K562 (cell line): ENCODE measurements around the gene HOXA10. TPM values are rescaled to one million over a fixed set of nuclear protein-coding genes. Genes with fewer than 3 reads are reported as not detected.

Experiments
- ATAC-seq: fragments of 200-7000 bp; cut with Tn5 transposase; 3 replicates; pipeline ENCODE4 v1.9.1; 2020; ENCODE audit warnings: moderate library complexity
- BruUV-seq: library from RNA; stranded (reverse); fragments of 400-500 nt; replicated peaks from 2 replicates; lab custom pipeline; 2021; lab: Mats Ljungman, UMichigan
- CTCF ChIA-PET: fragments of 300-600 bp; formaldehyde crosslinking; extraction: SDS; loops from one replicate; lab custom pipeline; 2021; ENCODE audit warnings: low intra/inter-chr PET ratio; lab: Yijun Ruan, JAX
- POLR2A ChIA-PET: fragments of 300-600, 350-650 bp; sonication (Branson Sonifier 250); formaldehyde crosslinking; extraction: SDS; loops from one replicate; lab custom pipeline; 2021; ENCODE audit warnings: antibody characterized with exemption, inconsistent platforms; lab: Yijun Ruan, JAX
- DNase-seq, 4 experiments: peaks; one replicate each; pipeline versions ENCODE4 v3.0.0 to v3.0.0-alpha.2; 2011 to 2018; ENCODE audit warnings: low spot score in 3 of 4, mixed read lengths in 3 of 4; ENCODE audit errors: extremely low read depth in 1 of 4
- FAIRE-seq: peaks from 2 replicates; lab custom pipeline; 2011; peaks lifted over from hg19 to GRCh38; lab: Jason Lieb, UNC
- H2AFZ ChIP-seq: 2 replicates; pipeline ENCODE4 v1.6.0; 2011; ENCODE audit warnings: low read depth, low read length, control low read depth, inconsistent platforms
- H3K27ac ChIP-seq: fragments of 200-600 bp; 3 replicates; pipeline ENCODE4 v1.8.0; 2011; ENCODE audit warnings: low read depth, mild to moderate bottlenecking, control low read depth, inconsistent platforms, low read length, moderate library complexity, mixed read lengths; ENCODE audit errors: extremely low read depth
- H3K27me3 ChIP-seq, 2 experiments: fragments of 300-600 bp in 1 of 2; 2 replicates in 1 of 2; 3 replicates in 1 of 2; pipeline versions ENCODE4 v1.6.0 to v1.8.0; 2011; ENCODE audit warnings: inconsistent platforms in 2 of 2, low read length in 2 of 2, mild to moderate bottlenecking in 1 of 2, mixed read lengths in 1 of 2, moderate library complexity in 1 of 2; ENCODE audit not compliant: control insufficient read depth in 2 of 2, insufficient read depth in 2 of 2
- H3K36me3 ChIP-seq: fragments of 300-600 bp; 3 replicates; pipeline ENCODE4 v1.8.0; 2011; ENCODE audit warnings: mild to moderate bottlenecking, low read length, inconsistent platforms; ENCODE audit not compliant: control insufficient read depth, insufficient read depth
- H3K4me1 ChIP-seq, 2 experiments: fragments of 200-600 bp in 1 of 2; replicated peaks in 1 of 2; 2 replicates in 1 of 2; 3 replicates in 1 of 2; pipeline versions ENCODE4 v1.5.1 to v1.8.0; 2011; ENCODE audit warnings: inconsistent platforms in 2 of 2, low read length in 2 of 2, mild to moderate bottlenecking in 1 of 2, mixed read lengths in 1 of 2, moderate library complexity in 1 of 2; ENCODE audit not compliant: control insufficient read depth in 2 of 2, insufficient read depth in 2 of 2
- H3K4me2 ChIP-seq: 2 replicates; pipeline ENCODE4 v1.6.1; 2011; ENCODE audit warnings: low read length, control low read depth, inconsistent platforms, mixed read lengths; ENCODE audit not compliant: insufficient read depth
- H3K4me3 ChIP-seq: fragments of 200-600 bp; sonication (generic), shearing (Covaris generic); 2 replicates; pipeline ENCODE4 v1.5.1; 2016; ENCODE audit warnings: control low read depth, inconsistent platforms
- H3K79me2 ChIP-seq: fragments of 200-600 bp; 3 replicates; pipeline ENCODE4 v1.8.0; 2011; ENCODE audit warnings: low read length, inconsistent platforms; ENCODE audit not compliant: control insufficient read depth, insufficient read depth
- H3K9ac ChIP-seq, 2 experiments: 2 replicates each; pipeline versions ENCODE4 v1.6.0 to v1.6.1; 2011; ENCODE audit warnings: low read depth in 2 of 2, low read length in 2 of 2, control low read depth in 1 of 2, inconsistent platforms in 1 of 2, mild to moderate bottlenecking in 1 of 2, mixed read lengths in 1 of 2; ENCODE audit not compliant: insufficient read depth in 1 of 2
- H3K9me1 ChIP-seq: one replicate; pipeline ENCODE4 v1.6.0; 2011; ENCODE audit warnings: inconsistent platforms, mild to moderate bottlenecking, low read length, moderate library complexity; ENCODE audit not compliant: control insufficient read depth, insufficient read depth
- H3K9me3 ChIP-seq: replicated peaks from 2 replicates; pipeline ENCODE4 v1.5.1; 2011; ENCODE audit warnings: low read depth, low read length, inconsistent platforms; ENCODE audit not compliant: control insufficient read depth, insufficient read depth
- H4K20me1 ChIP-seq: replicated peaks from 2 replicates; pipeline ENCODE4 v1.6.1; 2011; ENCODE audit warnings: low read length, inconsistent platforms, mixed read lengths; ENCODE audit not compliant: control insufficient read depth, insufficient read depth
- CLOCK ChIP-seq: fragments of 250-450 bp; sonication (Bioruptor Pico); IDR thresholded peaks from 2 replicates; pipeline ENCODE4 v1.4.0; 2020; ENCODE audit warnings: mild to moderate bottlenecking, moderate library complexity, borderline replicate concordance
- E2F8 ChIP-seq: fragments of 450-650 bp; IDR thresholded peaks from 2 replicates; pipeline ENCODE4 v1.7.1; 2018; ENCODE audit warnings: mild to moderate bottlenecking, low read depth; ENCODE audit not compliant: partially characterized antibody
- MXI1 ChIP-seq: IDR thresholded peaks from 2 replicates; pipeline ENCODE4 v1.6.1; 2011; ENCODE audit warnings: low read depth, mild to moderate bottlenecking, improper control_type of control experiment, low read length
- MYNN ChIP-seq, 2 experiments: sonication (generic); formaldehyde crosslinking in 1 of 2; IDR thresholded peaks; 2 replicates each; pipeline versions ENCODE4 v1.5.0 to v1.6.1; 2016 to 2020; ENCODE audit warnings: antibody characterized with exemption in 1 of 2, missing genetic modification reagents in 1 of 2
- SIN3A ChIP-seq, 2 experiments: fragments of 150-350 bp in 1 of 2; IDR thresholded peaks; 2 replicates each; pipeline ENCODE4 v1.6.1; 2011 to 2016; ENCODE audit warnings: borderline replicate concordance in 2 of 2, low read depth in 2 of 2, low read length in 2 of 2, mild to moderate bottlenecking in 2 of 2, moderate library complexity in 2 of 2; ENCODE audit not compliant: control insufficient read depth in 1 of 2
- SRSF9 ChIP-seq: fragments of 200-400 bp; formaldehyde crosslinking; IDR thresholded peaks from 2 replicates; pipeline ENCODE4 v1.6.1; 2017; ENCODE audit warnings: low read depth, low read length, borderline replicate concordance
- TCF7L2 ChIP-seq: fragments of 150-350 bp; IDR thresholded peaks from 2 replicates; pipeline ENCODE4 v1.6.1; 2016; ENCODE audit warnings: low read depth, mild to moderate bottlenecking, low read length, moderate library complexity
- WGBS: fragments of 100-300 bp; shearing (Covaris generic); methylation state at CpG from one replicate; pipeline ENCODE4 v1.1.6; 2016; ENCODE audit warnings: low coverage, mixed read lengths; ENCODE audit not compliant: insufficient coverage; ENCODE audit errors: missing lambda C conversion rate; 5-methylcytosine and 5-hydroxymethylcytosine counted together
- in situ Hi-C: fragments of 300-500 bp; cut with MboI; formaldehyde crosslinking; loops from 4 replicates; pipeline ENCODE4 v1.15.0; 2018; ENCODE audit warnings: inconsistent platforms, mixed read lengths
- intact Hi-C: fragments of 100-400 bp; cut with micrococcal nuclease; formaldehyde crosslinking; loops from 2 replicates; pipeline ENCODE4 v1.14.2; 2022
- microRNA counts: library from miRNA; unstranded; fragments of <30 nt; microRNA quantifications from one replicate; lab custom pipeline; 2016
- microRNA-seq: library from miRNA; unstranded; fragments of <30 nt; microRNA quantifications from one replicate; pipeline ENCODE4, GENCODE V29; 2018; ENCODE audit warnings: borderline microRNAs expressed
- polyA plus RNA-seq, 8 experiments: library from polyadenylated mRNA; depleted of rRNA in 4 of 8; stranded (reverse) in 5 of 8; unstranded in 3 of 8; fragments of >200 nt; fragmentation: Nextera tagmentation in 2 of 8; fragmentation: Illumina TruSeq in 1 of 8; extraction: Ambion mirVana in 2 of 8; extraction: Trizol in 1 of 8; gene quantifications; 2 replicates each; pipeline versions ENCODE4 v1.2.1 to v1.2.3, GENCODE V29; 2011 to 2014; ENCODE audit warnings: inconsistent platforms in 1 of 8, missing spikeins in 1 of 8
- small RNA-seq: library from RNA; depleted of rRNA; stranded (forward); fragments of <200 nt; gene quantifications from one replicate; pipeline ENCODE3, GENCODE V24; 2014
- total RNA-seq, 7 experiments: library from RNA; depleted of rRNA in 6 of 7; stranded (reverse); fragments of >200 nt in 6 of 7; fragmentation: Illumina TruSeq in 2 of 7; extraction: Trizol in 2 of 7; gene quantifications; 2 replicates each; pipeline versions ENCODE4 v1.2.1 to v1.2.3, GENCODE V29; 2011 to 2021; ENCODE audit warnings: low replicate concordance in 1 of 7

The HOXA10 gene
- total and polyA plus RNA-seq, 9 of the 15 experiments (the other 6 are each of a cell fraction or from before 2014, with no cell fraction given): not detected

- H3K79me2 ChIP-seq: no peaks in the 10 kb centered on the region
- in situ Hi-C loops: no loop called here
Measured at GRCh38 chr7:27121684-27122076, 52.4 kb downstream of the HOXA10 start.

More at GRCh38 chr7:27121684-27122076, 52.4 kb downstream of the HOXA10 start:
- TF ChIP-seq MYNN (IDR thresholded peaks at IDR 0.05): no peak
- no peak for TF ChIP-seq MYNN (CRISPR knock-in tag; IDR thresholded peaks at IDR 0.05)
- no peak for TF ChIP-seq E2F8
- TF ChIP-seq CLOCK (CRISPR knock-in tag): no peak
- no peak for TF ChIP-seq SIN3A (IDR thresholded peaks at IDR 0.05; ENCODE audit: borderline replicate concordance in 2 of 2, control insufficient read depth in 1 of 2, low read depth in 2 of 2, low read length in 2 of 2)
- TF ChIP-seq TCF7L2: no peak
- no peak for TF ChIP-seq MXI1
- TF ChIP-seq SRSF9: no peak
- Histone ChIP-seq H3K4me3 (no peak overlapping the region), H3K9me3 (no peaks in the 10 kb centered on the region), H3K9ac (no peak overlapping the region), H3K9me1 (no peaks in the 10 kb centered on the region), H4K20me1 (no peaks in the 10 kb centered on the region; the same call in 1 of the 2 replicates), H3K4me2 (no peak overlapping the region), H3K36me3 (no peaks in the 10 kb centered on the region), H3K4me1 (no peaks in the 10 kb centered on the region), H3K27ac (no peak overlapping the region), H2AFZ (no peak overlapping the region), H3K27me3 (peaks cover 30 to 71% of the 10 kb centered on the region in 2 experiments)
- ChIA-PET POLR2A (interaction anchor here (1.1 kb wide), 1 partner anchor 17 kb away, joined by 3 read pairs; no protein-coding TSS in a partner anchor), CTCF (no interaction called here)
- intact Hi-C loops: no loop called here
- no peak for DNase-seq
- no TSS peak for BruUV-seq
- WGBS: 6% methylated on average over 4 of the region's 7 CpGs
- FAIRE-seq: no peak
- ATAC-seq: no peak

MicroRNAs encoded within 50 kb of the gene (microRNA counts, 767-probe panel; counts per million panel counts)
- not detected for microRNA hsa-miR-196b-5p (lab: Ali Mortazavi, UCI)

Small RNA genes within 50 kb of the gene (microRNA-seq; reads per million reads assigned to microRNA genes)
- gene MIR196B: not detected

Small RNA genes within 50 kb of the gene (small RNA-seq; reads per million reads assigned to genes)
- gene AC004080.5: not detected
- gene RF02140: not detected
- not detected for gene RF02141

Other genes with a start within 250 kb of the HOXA10 start
Only the 7 nearest of the 11 such genes appear.
- not detected in 2 replicates for gene HOXA5, start 30.6 kb downstream of the HOXA10 start, total RNA-seq (2014; rRNA removed)
- gene HOXA5, start 30.6 kb downstream of the HOXA10 start, total RNA-seq (2014; rRNA removed; fragmentation: Illumina TruSeq; extraction: Trizol): not detected in 2 replicates
- gene HOXA5, start 30.6 kb downstream of the HOXA10 start, total RNA-seq (2015; rRNA removed; fragmentation: Illumina TruSeq; extraction: Trizol): not detected in 2 replicates
- not detected in 2 replicates for gene HOXA5, start 30.6 kb downstream of the HOXA10 start, total RNA-seq (2021)
- gene HOXA5, start 30.6 kb downstream of the HOXA10 start, polyA plus RNA-seq (2011; rRNA removed): 0.13 TPM in 1 of 2 replicates, not detected in the other
- not detected in 2 replicates for gene HOXA5, start 30.6 kb downstream of the HOXA10 start, polyA plus RNA-seq (2014; fragmentation: Illumina TruSeq; extraction: Trizol)
- gene HOXA5, start 30.6 kb downstream of the HOXA10 start, polyA plus RNA-seq (2014; fragmentation: Nextera tagmentation; extraction: Ambion mirVana): not detected
- gene HOXA5, start 30.6 kb downstream of the HOXA10 start, polyA plus RNA-seq (2014; rRNA removed): not detected in 2 replicates
- gene HOXA6, start 26.5 kb downstream of the HOXA10 start, total RNA-seq (2014; rRNA removed): not detected in 2 replicates
- not detected in 2 replicates for gene HOXA6, start 26.5 kb downstream of the HOXA10 start, total RNA-seq (2014; rRNA removed; fragmentation: Illumina TruSeq; extraction: Trizol)
- not detected in 2 replicates for gene HOXA6, start 26.5 kb downstream of the HOXA10 start, total RNA-seq (2015; rRNA removed; fragmentation: Illumina TruSeq; extraction: Trizol)
- not detected in 2 replicates for gene HOXA6, start 26.5 kb downstream of the HOXA10 start, total RNA-seq (2021)
- not detected in 2 replicates for gene HOXA6, start 26.5 kb downstream of the HOXA10 start, polyA plus RNA-seq (2011; rRNA removed)
- gene HOXA6, start 26.5 kb downstream of the HOXA10 start, polyA plus RNA-seq (2014; fragmentation: Illumina TruSeq; extraction: Trizol): not detected in 2 replicates
- not detected for gene HOXA6, start 26.5 kb downstream of the HOXA10 start, polyA plus RNA-seq (2014; fragmentation: Nextera tagmentation; extraction: Ambion mirVana)
- not detected in 2 replicates for gene HOXA6, start 26.5 kb downstream of the HOXA10 start, polyA plus RNA-seq (2014; rRNA removed)
- not detected in 2 replicates for gene HOXA3, start 21.7 kb downstream of the HOXA10 start, total RNA-seq (2014; rRNA removed)
- not detected in 2 replicates for gene HOXA3, start 21.7 kb downstream of the HOXA10 start, total RNA-seq (2014; rRNA removed; fragmentation: Illumina TruSeq; extraction: Trizol)
- not detected in 2 replicates for gene HOXA3, start 21.7 kb downstream of the HOXA10 start, total RNA-seq (2015; rRNA removed; fragmentation: Illumina TruSeq; extraction: Trizol)
- gene HOXA3, start 21.7 kb downstream of the HOXA10 start, total RNA-seq (2021): 0.04 and 0.18 TPM in 2 replicates
- 0.13 TPM in 1 of 2 replicates, not detected in the other for gene HOXA3, start 21.7 kb downstream of the HOXA10 start, polyA plus RNA-seq (2011; rRNA removed)
- gene HOXA3, start 21.7 kb downstream of the HOXA10 start, polyA plus RNA-seq (2014; fragmentation: Illumina TruSeq; extraction: Trizol): not detected in 2 replicates
- gene HOXA3, start 21.7 kb downstream of the HOXA10 start, polyA plus RNA-seq (2014; fragmentation: Nextera tagmentation; extraction: Ambion mirVana): not detected
- gene HOXA3, start 21.7 kb downstream of the HOXA10 start, polyA plus RNA-seq (2014; rRNA removed): not detected in 2 replicates
- not detected in 2 replicates for gene HOXA7, start 17.6 kb downstream of the HOXA10 start, total RNA-seq (2014; rRNA removed)
- not detected in 2 replicates for gene HOXA7, start 17.6 kb downstream of the HOXA10 start, total RNA-seq (2014; rRNA removed; fragmentation: Illumina TruSeq; extraction: Trizol)
- not detected in 2 replicates for gene HOXA7, start 17.6 kb downstream of the HOXA10 start, total RNA-seq (2015; rRNA removed; fragmentation: Illumina TruSeq; extraction: Trizol)
- gene HOXA7, start 17.6 kb downstream of the HOXA10 start, total RNA-seq (2021): not detected in 2 replicates
- not detected in 2 replicates for gene HOXA7, start 17.6 kb downstream of the HOXA10 start, polyA plus RNA-seq (2011; rRNA removed)
- not detected in 2 replicates for gene HOXA7, start 17.6 kb downstream of the HOXA10 start, polyA plus RNA-seq (2014; fragmentation: Illumina TruSeq; extraction: Trizol)
- not detected for gene HOXA7, start 17.6 kb downstream of the HOXA10 start, polyA plus RNA-seq (2014; fragmentation: Nextera tagmentation; extraction: Ambion mirVana)
- gene HOXA7, start 17.6 kb downstream of the HOXA10 start, polyA plus RNA-seq (2014; rRNA removed): not detected in 2 replicates
- not detected in 2 replicates for gene HOXA9, start 8.8 kb downstream of the HOXA10 start, total RNA-seq (2014; rRNA removed)
- not detected in 2 replicates for gene HOXA9, start 8.8 kb downstream of the HOXA10 start, total RNA-seq (2014; rRNA removed; fragmentation: Illumina TruSeq; extraction: Trizol)
- not detected in 2 replicates for gene HOXA9, start 8.8 kb downstream of the HOXA10 start, total RNA-seq (2015; rRNA removed; fragmentation: Illumina TruSeq; extraction: Trizol)
- not detected in 2 replicates for gene HOXA9, start 8.8 kb downstream of the HOXA10 start, total RNA-seq (2021)
- not detected in 2 replicates for gene HOXA9, start 8.8 kb downstream of the HOXA10 start, polyA plus RNA-seq (2011; rRNA removed)
- gene HOXA9, start 8.8 kb downstream of the HOXA10 start, polyA plus RNA-seq (2014; fragmentation: Illumina TruSeq; extraction: Trizol): not detected in 2 replicates
- gene HOXA9, start 8.8 kb downstream of the HOXA10 start, polyA plus RNA-seq (2014; fragmentation: Nextera tagmentation; extraction: Ambion mirVana): not detected
- gene HOXA9, start 8.8 kb downstream of the HOXA10 start, polyA plus RNA-seq (2014; rRNA removed): not detected in 2 replicates
- not detected in 2 replicates for gene HOXA11, start 10.9 kb upstream of the HOXA10 start, total RNA-seq (2014; rRNA removed)
- gene HOXA11, start 10.9 kb upstream of the HOXA10 start, total RNA-seq (2014; rRNA removed; fragmentation: Illumina TruSeq; extraction: Trizol): not detected in 2 replicates
- gene HOXA11, start 10.9 kb upstream of the HOXA10 start, total RNA-seq (2015; rRNA removed; fragmentation: Illumina TruSeq; extraction: Trizol): not detected in 2 replicates
- not detected in 2 replicates for gene HOXA11, start 10.9 kb upstream of the HOXA10 start, total RNA-seq (2021)
- not detected in 2 replicates for gene HOXA11, start 10.9 kb upstream of the HOXA10 start, polyA plus RNA-seq (2011; rRNA removed)
- gene HOXA11, start 10.9 kb upstream of the HOXA10 start, polyA plus RNA-seq (2014; fragmentation: Illumina TruSeq; extraction: Trizol): not detected in 2 replicates
- not detected for gene HOXA11, start 10.9 kb upstream of the HOXA10 start, polyA plus RNA-seq (2014; fragmentation: Nextera tagmentation; extraction: Ambion mirVana)
- not detected in 2 replicates for gene HOXA11, start 10.9 kb upstream of the HOXA10 start, polyA plus RNA-seq (2014; rRNA removed)
- not detected in 2 replicates for gene HOXA13, start 25.8 kb upstream of the HOXA10 start, total RNA-seq (2014; rRNA removed)
- not detected in 2 replicates for gene HOXA13, start 25.8 kb upstream of the HOXA10 start, total RNA-seq (2014; rRNA removed; fragmentation: Illumina TruSeq; extraction: Trizol)
- gene HOXA13, start 25.8 kb upstream of the HOXA10 start, total RNA-seq (2015; rRNA removed; fragmentation: Illumina TruSeq; extraction: Trizol): not detected in 2 replicates
- not detected in 2 replicates for gene HOXA13, start 25.8 kb upstream of the HOXA10 start, total RNA-seq (2021)
- not detected in 2 replicates for gene HOXA13, start 25.8 kb upstream of the HOXA10 start, polyA plus RNA-seq (2011; rRNA removed)
- gene HOXA13, start 25.8 kb upstream of the HOXA10 start, polyA plus RNA-seq (2014; fragmentation: Illumina TruSeq; extraction: Trizol): not detected in 2 replicates
- gene HOXA13, start 25.8 kb upstream of the HOXA10 start, polyA plus RNA-seq (2014; fragmentation: Nextera tagmentation; extraction: Ambion mirVana): not detected
- gene HOXA13, start 25.8 kb upstream of the HOXA10 start, polyA plus RNA-seq (2014; rRNA removed): not detected in 2 replicates